NT2/D1 (cell line): ENCODE measurements around the gene CAGE1.

Experiments
- SUZ12 ChIP-seq: IDR thresholded peaks from 2 replicates; pipeline ENCODE4 v1.6.1; 2011; ENCODE audit not compliant: insufficient read length, insufficient read depth; ENCODE audit errors: extremely low read depth
- YY1 ChIP-seq: IDR thresholded peaks from 2 replicates; pipeline ENCODE4 v1.6.1; 2011; ENCODE audit not compliant: insufficient read length, insufficient read depth

GRCh38 chr6:7341989-7342742 is 47.4 kb downstream of the CAGE1 start:
- TF ChIP-seq SUZ12 = no peak
- TF ChIP-seq YY1 = no peak
